GM23338 (cell line): ENCODE measurements around the gene ESRRB. TPM values are rescaled to one million over a fixed set of nuclear protein-coding genes. Genes with fewer than 3 reads are reported as not detected.

Experiments used
- ATAC-seq: fragments of 200-7000 bp; cut with Tn5 transposase; 3 replicates; pipeline ENCODE4 v1.9.1; 2020
- DNase-seq: peaks from one replicate; pipeline ENCODE4 v3.0.0-alpha.2; 2015; ENCODE audit warnings: low spot score
- H2AFZ ChIP-seq: fragments of 200-600 bp; sonication (generic); 2 replicates; pipeline ENCODE4 v1.8.0; 2016; ENCODE audit warnings: antibody characterized with exemption, mild to moderate bottlenecking, moderate library complexity
- H3F3A ChIP-seq: fragments of 200-600 bp; sonication (generic); replicated peaks from 2 replicates; pipeline ENCODE4 v1.8.0; 2017; ENCODE audit warnings: antibody characterized with exemption, mixed run types, low read depth
- H3K27ac ChIP-seq: fragments of 200-600 bp; sonication (generic); 2 replicates; pipeline ENCODE4 v1.6.1; 2016; ENCODE audit warnings: low read depth
- H3K27me3 ChIP-seq: fragments of 200-600 bp; sonication (generic); 2 replicates; pipeline ENCODE4 v1.8.0; 2016; ENCODE audit warnings: mild to moderate bottlenecking, mixed run types, moderate library complexity; ENCODE audit not compliant: insufficient read depth
- H3K36me3 ChIP-seq: fragments of 200-600 bp; sonication (generic); 2 replicates; pipeline ENCODE4 v1.8.0; 2016; ENCODE audit warnings: mild to moderate bottlenecking; ENCODE audit not compliant: insufficient read depth
- H3K4me1 ChIP-seq: fragments of 200-600 bp; sonication (generic); 2 replicates; pipeline ENCODE4 v1.8.0; 2016; ENCODE audit warnings: mild to moderate bottlenecking, moderate library complexity; ENCODE audit not compliant: insufficient read depth
- H3K4me2 ChIP-seq: fragments of 200-600 bp; sonication (generic); 2 replicates; pipeline ENCODE4 v1.7.1; 2017; ENCODE audit warnings: mixed run types
- H3K4me3 ChIP-seq: fragments of 200-600 bp; sonication (generic); 2 replicates; pipeline ENCODE4 v1.6.1; 2016; ENCODE audit warnings: mixed run types
- H3K79me2 ChIP-seq: fragments of 200-600 bp; sonication (generic); replicated peaks from 2 replicates; pipeline ENCODE4 v1.8.0; 2017; ENCODE audit warnings: mild to moderate bottlenecking; ENCODE audit not compliant: insufficient read depth
- H3K9me2 ChIP-seq: fragments of 200-600 bp; sonication (generic); 2 replicates; pipeline ENCODE4 v1.8.0; 2017; ENCODE audit not compliant: insufficient read depth
- H4K20me1 ChIP-seq: fragments of 200-600 bp; sonication (generic); replicated peaks from 2 replicates; pipeline ENCODE4 v1.8.0; 2017; ENCODE audit warnings: mild to moderate bottlenecking; ENCODE audit not compliant: insufficient read depth
- H3K27ac Mint-ChIP-seq: 2 replicates; pipeline ENCODE4 v1.8.0; 2020; ENCODE audit warnings: inconsistent platforms, mild to moderate bottlenecking, moderate library complexity, mixed read lengths
- H3K27me3 Mint-ChIP-seq: 3 replicates; pipeline ENCODE4 v1.8.0; 2022; ENCODE audit warnings: low read depth, mild to moderate bottlenecking, moderate library complexity, mixed read lengths, inconsistent platforms; ENCODE audit not compliant: insufficient read depth, poor library complexity
- H3K36me3 Mint-ChIP-seq: 3 replicates; pipeline ENCODE4 v1.8.0; 2021; ENCODE audit warnings: low read depth, mild to moderate bottlenecking, inconsistent platforms, moderate library complexity, mixed read lengths
- H3K4me1 Mint-ChIP-seq: 3 replicates; pipeline ENCODE4 v1.8.0; 2020; ENCODE audit warnings: mild to moderate bottlenecking, inconsistent platforms, mixed read lengths
- H3K4me3 Mint-ChIP-seq: 3 replicates; pipeline ENCODE4 v1.8.0; 2021; ENCODE audit warnings: moderate library complexity, mild to moderate bottlenecking, inconsistent platforms, mixed read lengths
- H3K9me3 Mint-ChIP-seq: 3 replicates; pipeline ENCODE4 v1.8.0; 2020; ENCODE audit warnings: moderate library complexity, mild to moderate bottlenecking, inconsistent platforms, mixed read lengths
- CREB1 ChIP-seq: fragments of 250-450 bp; sonication (Bioruptor Pico); IDR thresholded peaks from 2 replicates; pipeline ENCODE4 v1.5.0; 2020; ENCODE audit warnings: low read depth, mild to moderate bottlenecking, moderate library complexity
- EZH2phosphoT487 ChIP-seq: fragments of 200-600 bp; sonication (generic); IDR thresholded peaks from one replicate; pipeline ENCODE4 v1.8.1; 2018; ENCODE audit warnings: antibody characterized with exemption; ENCODE audit not compliant: unreplicated experiment
- JUNB ChIP-seq: IDR thresholded peaks from one replicate; pipeline ENCODE4 v1.6.1; 2016; ENCODE audit warnings: antibody characterized with exemption; ENCODE audit not compliant: unreplicated experiment
- POLR2AphosphoS5 ChIP-seq: IDR thresholded peaks from 2 replicates; pipeline ENCODE4 v1.6.1; 2016; ENCODE audit warnings: antibody characterized with exemption, low read depth
- STAT1 ChIP-seq: IDR thresholded peaks from one replicate; pipeline ENCODE4 v1.6.1; 2016; ENCODE audit warnings: antibody characterized with exemption; ENCODE audit not compliant: unreplicated experiment
- ZNF114 ChIP-seq: fragments of 250-450 bp; sonication (Bioruptor Pico); IDR thresholded peaks from 2 replicates; pipeline ENCODE4 v1.5.0; 2020; ENCODE audit warnings: mild to moderate bottlenecking, moderate library complexity
- ZNF331 ChIP-seq: fragments of 250-450 bp; sonication (Bioruptor Pico); IDR thresholded peaks from 2 replicates; pipeline ENCODE4 v1.5.0; 2020; ENCODE audit warnings: low read depth, mild to moderate bottlenecking, moderate library complexity
- ZNF462 ChIP-seq: fragments of 250-450 bp; sonication (Bioruptor Pico); IDR thresholded peaks from 2 replicates; pipeline ENCODE4 v1.5.0; 2020; ENCODE audit warnings: mild to moderate bottlenecking, moderate library complexity
- polyA plus RNA-seq: library from polyadenylated mRNA; unstranded; fragments of >200 nt; fragmentation: Nextera tagmentation; extraction: Ambion mirVana; gene quantifications from 2 replicates; pipeline ENCODE4 v1.2.1, GENCODE V29; 2016
- total RNA-seq: library from RNA; depleted of rRNA; stranded (reverse); fragments of >200 nt; shearing (Covaris generic); gene quantifications from 2 replicates; pipeline ENCODE4 v1.2.3, GENCODE V29; 2014
- TF ChIP-seq, protein P1 (sequence below), 2 experiments: fragments of 200-600 bp in 1 of 2; sonication (generic) in 1 of 2; conservative IDR thresholded peaks; 2 replicates each; pipeline versions ENCODE4 v1.5.1 to v1.6.1; 2016 to 2017; ENCODE audit warnings: antibody characterized with exemption in 2 of 2, low read depth in 2 of 2, mild to moderate bottlenecking in 2 of 2, moderate library complexity in 1 of 2

ESRRB gene
- total and polyA plus RNA-seq, 2 experiments from 2014 or later, result 0.31 to 0.52 TPM

DNA sequence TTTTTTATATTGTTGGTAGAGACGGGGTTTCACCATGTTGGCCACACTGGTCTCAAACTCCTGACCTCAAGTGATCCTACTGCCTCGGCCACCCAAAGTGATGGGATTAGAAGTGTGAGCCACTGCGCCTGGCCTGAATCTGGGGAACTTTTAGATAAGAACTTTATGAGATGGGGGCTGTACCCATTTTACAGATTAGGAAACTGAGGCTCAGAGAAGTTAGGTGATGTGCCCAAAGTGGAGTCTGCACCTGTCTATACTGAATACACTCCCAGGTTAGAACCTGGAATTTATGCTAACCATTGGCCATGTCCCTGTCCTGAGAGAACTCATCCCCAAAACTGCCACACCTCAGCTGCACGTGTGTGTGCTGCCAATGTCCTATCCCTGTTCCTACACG lies 81.9 kb downstream of the ESRRB start (continued):
- TF ChIP-seq ZNF462 (CRISPR knock-in tag) (no peak), ZNF331 (no peak), EZH2phosphoT487 (no peak), STAT1 (no peak), POLR2AphosphoS5 (no peak)

DNA sequence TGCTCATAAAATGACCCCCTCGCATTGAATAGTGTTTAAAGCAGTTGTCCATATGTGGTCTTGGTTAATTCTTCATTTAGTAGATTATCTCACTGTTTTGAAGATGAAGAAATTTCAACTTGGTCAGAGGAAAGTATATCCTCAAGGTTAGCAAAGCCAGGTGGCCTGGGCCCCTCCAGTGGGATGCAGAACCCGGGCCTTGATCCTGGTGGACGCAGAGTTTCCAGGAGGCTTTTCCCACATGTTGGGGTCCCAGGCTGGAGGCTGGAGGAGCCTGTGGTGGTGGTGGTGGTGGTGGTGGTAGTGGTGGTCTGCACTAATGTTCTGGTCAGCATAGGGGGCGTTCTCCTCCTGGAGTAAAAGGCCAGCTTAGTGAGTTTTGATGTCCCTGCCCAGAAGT lies 85.9 kb downstream of the ESRRB start:
- DNase-seq (no peak), ATAC-seq (no peak)
- no peak overlapping the region for H3K27ac Mint-ChIP-seq
- Histone ChIP-seq H3K4me1 (no peaks in the 10 kb centered on the region), H3K36me3 (no peaks in the 10 kb centered on the region), H3K79me2 (no peaks in the 10 kb centered on the region), H2AFZ (no peak overlapping the region), H3K27me3 (no peaks in the 10 kb centered on the region), H4K20me1 (no peaks in the 10 kb centered on the region), H3K27ac (no peak overlapping the region), H3K4me2 (no peak overlapping the region), H3K4me3 (no peak overlapping the region), H3F3A (no peaks in the 10 kb centered on the region), H3K9me2 (no peaks in the 10 kb centered on the region)
- H3K36me3 Mint-ChIP-seq, result no peaks in the 10 kb centered on the region
- peaks cover 10% of the 10 kb centered on the region for H3K27me3 Mint-ChIP-seq
- no peak overlapping the region for H3K4me3 Mint-ChIP-seq
- peaks cover 13% of the 10 kb centered on the region for H3K4me1 Mint-ChIP-seq
- H3K9me3 Mint-ChIP-seq, result no peaks in the 10 kb centered on the region
- TF ChIP-seq ZNF331, result no peak
- TF ChIP-seq ZNF114 (CRISPR knock-in tag), result no peak
- TF ChIP-seq CREB1 (CRISPR knock-in tag), result no peak
- no peak for TF ChIP-seq JUNB
- TF ChIP-seq, protein P1, sequence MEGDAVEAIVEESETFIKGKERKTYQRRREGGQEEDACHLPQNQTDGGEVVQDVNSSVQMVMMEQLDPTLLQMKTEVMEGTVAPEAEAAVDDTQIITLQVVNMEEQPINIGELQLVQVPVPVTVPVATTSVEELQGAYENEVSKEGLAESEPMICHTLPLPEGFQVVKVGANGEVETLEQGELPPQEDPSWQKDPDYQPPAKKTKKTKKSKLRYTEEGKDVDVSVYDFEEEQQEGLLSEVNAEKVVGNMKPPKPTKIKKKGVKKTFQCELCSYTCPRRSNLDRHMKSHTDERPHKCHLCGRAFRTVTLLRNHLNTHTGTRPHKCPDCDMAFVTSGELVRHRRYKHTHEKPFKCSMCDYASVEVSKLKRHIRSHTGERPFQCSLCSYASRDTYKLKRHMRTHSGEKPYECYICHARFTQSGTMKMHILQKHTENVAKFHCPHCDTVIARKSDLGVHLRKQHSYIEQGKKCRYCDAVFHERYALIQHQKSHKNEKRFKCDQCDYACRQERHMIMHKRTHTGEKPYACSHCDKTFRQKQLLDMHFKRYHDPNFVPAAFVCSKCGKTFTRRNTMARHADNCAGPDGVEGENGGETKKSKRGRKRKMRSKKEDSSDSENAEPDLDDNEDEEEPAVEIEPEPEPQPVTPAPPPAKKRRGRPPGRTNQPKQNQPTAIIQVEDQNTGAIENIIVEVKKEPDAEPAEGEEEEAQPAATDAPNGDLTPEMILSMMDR (conservative IDR thresholded peaks at IDR 0.05; ENCODE audit: low read depth in 2 of 2), result no peak
- TF ChIP-seq ZNF462 (CRISPR knock-in tag), result no peak
- no peak for TF ChIP-seq POLR2AphosphoS5
